GM12878 (cell line): ENCODE measurements around the gene KCNK4. TPM values are rescaled to one million over a fixed set of nuclear protein-coding genes. Genes with fewer than 3 reads are reported as not detected.

Experiments used
- ASH2L ChIP-seq: fragments of 300-600, 200-600 bp; sonication (generic); IDR thresholded peaks from 2 replicates; pipeline ENCODE4 v1.6.1; 2017; ENCODE audit warnings: low read depth, mild to moderate bottlenecking, borderline replicate concordance
- BACH1 ChIP-seq: fragments of 450-650 bp; IDR thresholded peaks from 2 replicates; pipeline ENCODE4 v1.6.1; 2017; ENCODE audit warnings: mild to moderate bottlenecking, borderline replicate concordance
- DPF2 ChIP-seq: fragments of 450-650 bp; IDR thresholded peaks from 2 replicates; pipeline ENCODE4 v1.6.1; 2017; ENCODE audit warnings: mild to moderate bottlenecking
- EGR1 ChIP-seq, 2 experiments: IDR thresholded peaks; 1 replicate in 1 of 2; 2 replicates in 1 of 2; pipeline ENCODE4 v1.6.1; 2011 to 2012; ENCODE audit warnings: low read depth in 2 of 2, low read length in 2 of 2, borderline replicate concordance in 1 of 2, mild to moderate bottlenecking in 1 of 2, moderate library complexity in 1 of 2
- FOXK2 ChIP-seq: fragments of 450-650 bp; IDR thresholded peaks from 2 replicates; pipeline ENCODE4 v1.6.1; 2017; ENCODE audit warnings: mild to moderate bottlenecking, moderate library complexity
- FOXM1 ChIP-seq: IDR thresholded peaks from 2 replicates; pipeline ENCODE4 v1.6.1; 2012; ENCODE audit warnings: low read depth, mild to moderate bottlenecking, inconsistent platforms, low read length, moderate library complexity
- HDGF ChIP-seq: fragments of 450-650 bp; IDR thresholded peaks from 2 replicates; pipeline ENCODE4 v1.6.1; 2016; ENCODE audit warnings: antibody characterized with exemption
- IKZF1 ChIP-seq: fragments of 450-650 bp; conservative IDR thresholded peaks from 2 replicates; pipeline ENCODE4 v1.6.1; 2017; ENCODE audit warnings: antibody characterized with exemption, mild to moderate bottlenecking
- MEF2B ChIP-seq: fragments of 450-650 bp; IDR thresholded peaks from 2 replicates; pipeline ENCODE4 v1.6.1; 2018; ENCODE audit warnings: mild to moderate bottlenecking, moderate library complexity; ENCODE audit not compliant: partially characterized antibody, poor library complexity, severe bottlenecking
- NBN ChIP-seq: fragments of 450-650 bp; IDR thresholded peaks from 2 replicates; pipeline ENCODE4 v1.6.1; 2016
- PAX5 ChIP-seq: IDR thresholded peaks from 2 replicates; pipeline ENCODE4 v1.6.1; 2011; ENCODE audit warnings: low read depth, low read length, borderline replicate concordance
- POLR2A ChIP-seq: IDR thresholded peaks from 2 replicates; pipeline ENCODE4 v1.6.1; 2011; ENCODE audit warnings: low read depth, mild to moderate bottlenecking, low read length
- POLR2AphosphoS5 ChIP-seq: IDR thresholded peaks from 2 replicates; pipeline ENCODE4 v1.6.1; 2011; ENCODE audit warnings: mild to moderate bottlenecking, low read length, inconsistent platforms
- RAD21 ChIP-seq: IDR thresholded peaks from 2 replicates; pipeline ENCODE4 v1.6.1; 2011; ENCODE audit warnings: mild to moderate bottlenecking, low read depth, low read length, moderate library complexity; ENCODE audit not compliant: insufficient read depth
- RB1 ChIP-seq: fragments of 450-650 bp; formaldehyde crosslinking; IDR thresholded peaks from 2 replicates; pipeline ENCODE4 v1.6.1; 2017; ENCODE audit warnings: mild to moderate bottlenecking, borderline replicate concordance
- SMC3 ChIP-seq: IDR thresholded peaks from 2 replicates; pipeline ENCODE4 v1.6.1; 2011; ENCODE audit warnings: low read length, improper control_type of control experiment, borderline replicate concordance
- SP1 ChIP-seq: IDR thresholded peaks from one replicate; pipeline ENCODE4 v1.6.1; 2011; ENCODE audit warnings: low read depth, low read length
- SUZ12 ChIP-seq: fragments of 200-600 bp; sonication (generic); IDR thresholded peaks from one replicate; pipeline ENCODE4 v1.6.1; 2018; ENCODE audit warnings: antibody characterized with exemption, mild to moderate bottlenecking; ENCODE audit not compliant: unreplicated experiment
- TAF1 ChIP-seq: IDR thresholded peaks from 2 replicates; pipeline ENCODE4 v1.6.1; 2011; ENCODE audit warnings: mild to moderate bottlenecking, low read depth, low read length, borderline replicate concordance
- TCF7 ChIP-seq: IDR thresholded peaks from 2 replicates; pipeline ENCODE4 v1.6.1; 2014; ENCODE audit warnings: antibody characterized with exemption, borderline replicate concordance
- ZNF207 ChIP-seq: fragments of 450-650 bp; IDR thresholded peaks from 2 replicates; pipeline ENCODE4 v1.6.1; 2014; ENCODE audit warnings: antibody characterized with exemption, mild to moderate bottlenecking, borderline replicate concordance
- polyA plus RNA-seq, 11 experiments: library from polyadenylated mRNA; depleted of rRNA in 4 of 11; unstranded in 6 of 11; stranded (reverse) in 5 of 11; fragments of >200 nt; fragmentation: Nextera tagmentation in 4 of 11; fragmentation: Illumina TruSeq in 1 of 11; extraction: Ambion mirVana in 4 of 11; extraction: Trizol in 1 of 11; gene quantifications; 1 replicate in 1 of 11; 2 replicates in 10 of 11; pipeline versions ENCODE4 v1.2.1 to v1.2.3, GENCODE V29; 2011 to 2016; ENCODE audit warnings: inconsistent platforms in 2 of 11, missing spikeins in 2 of 11, low read depth in 1 of 11
- total RNA-seq, 4 experiments: library from RNA; depleted of rRNA in 3 of 4; stranded (reverse); fragments of >200 nt in 3 of 4; fragmentation: Illumina TruSeq in 1 of 4; extraction: Trizol in 1 of 4; gene quantifications; 2 replicates each; pipeline versions ENCODE4 v1.2.1 to v1.2.3, GENCODE V29; 2013 to 2021
- TF ChIP-seq, protein P1 (sequence below): IDR thresholded peaks from 2 replicates; pipeline ENCODE4 v1.6.1; 2012; ENCODE audit warnings: low read depth, low read length, improper control_type of control experiment
- TF ChIP-seq, protein P2 (sequence below): fragments of 450-650 bp; IDR thresholded peaks from 2 replicates; pipeline ENCODE4 v1.6.1; 2016; ENCODE audit warnings: mild to moderate bottlenecking
- TF ChIP-seq, protein P3 (sequence below): fragments of 450-650 bp; IDR thresholded peaks from 2 replicates; pipeline ENCODE4 v1.6.1; 2018; ENCODE audit warnings: mild to moderate bottlenecking, low read depth, moderate library complexity; ENCODE audit not compliant: partially characterized antibody
- TF ChIP-seq, protein P4 (sequence below): fragments of 450-650 bp; conservative IDR thresholded peaks from 2 replicates; pipeline ENCODE4 v1.6.1; 2017; ENCODE audit warnings: mild to moderate bottlenecking, moderate library complexity

Gene KCNK4
- total and polyA plus RNA-seq, 10 of the 15 experiments (the other 5 are each of a cell fraction or from before 2014, with no cell fraction given), result 0.04 TPM; not detected in 9

DNA sequence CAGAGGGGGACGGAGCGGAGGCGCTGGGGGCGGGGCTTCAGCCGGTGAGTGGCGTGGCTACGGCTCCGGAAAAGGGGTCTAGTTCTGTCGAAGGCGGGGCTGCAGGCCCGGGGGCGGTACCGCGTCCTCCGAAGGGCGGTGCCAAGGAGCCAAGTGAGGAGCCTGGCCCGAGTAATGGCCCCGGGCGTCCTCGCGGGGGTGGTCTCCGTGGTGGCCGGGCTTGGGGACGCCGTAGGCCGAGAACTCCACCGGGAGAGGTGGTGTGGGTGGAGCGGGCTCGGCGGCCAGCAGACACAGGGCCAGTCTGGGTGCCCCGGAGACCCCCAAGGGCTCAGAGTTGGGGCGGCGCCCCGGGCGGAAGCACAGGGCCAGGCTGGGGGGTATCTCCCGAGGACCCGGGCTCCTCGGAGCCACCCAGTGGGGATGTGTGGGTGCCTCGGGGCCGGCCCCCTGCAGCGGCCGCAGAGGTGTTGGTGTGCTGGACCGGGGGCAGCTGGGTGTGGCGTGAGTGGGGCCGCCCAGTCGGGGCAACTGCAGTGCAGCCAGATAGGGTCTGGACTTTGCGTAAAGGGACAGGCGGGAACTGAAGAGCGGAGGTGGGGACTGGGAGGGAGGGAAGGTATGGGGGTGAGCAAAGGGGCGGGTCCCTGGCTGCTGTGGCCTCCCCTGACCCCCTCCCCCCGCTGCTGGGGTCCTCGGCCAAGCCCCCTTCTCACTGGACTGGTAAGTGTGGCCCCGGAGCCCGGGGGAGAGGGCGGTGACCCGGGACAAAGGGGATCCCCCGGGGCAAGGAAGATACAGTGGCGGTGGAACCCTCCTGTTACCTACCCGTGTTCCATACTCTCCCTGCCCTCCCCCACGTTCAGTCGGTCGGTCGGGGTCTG lies 49.4 kb upstream of the KCNK4 start (continued):
- TF ChIP-seq HDGF (peak; percentile 9; the same call in 1 of the 2 replicates), FOXM1 (no peak), MEF2B (no peak), POLR2AphosphoS5 (peak; percentile 45; the same call in 1 of the 2 replicates), RB1 (no peak), ZNF207 (0 out of 2 replicates have a peak, but pooled peaks have one; percentile 56), TCF7 (no peak), SP1 (peak; percentile 9), DPF2 (peak; percentile 65), SMC3 (no peak), POLR2A (peak; percentile 70), ASH2L (no peak), PAX5 (no peak), EGR1 (IDR thresholded peaks at IDR 0.05; ENCODE audit: borderline replicate concordance in 1 of 2, low read depth in 2 of 2, low read length in 2 of 2) (peak in 1 of 2 experiments; percentile 70; a peak in 1 of 3 replicates), RAD21 (no peak), BACH1 (peak; percentile 78), IKZF1 (peak; percentile 45), TAF1 (peak; percentile 64; the same call in 1 of the 2 replicates), NBN (0 out of 2 replicates have a peak, but pooled peaks have one; percentile 37), SUZ12 (no peak), FOXK2 (no peak)
- TF ChIP-seq, protein P1, sequence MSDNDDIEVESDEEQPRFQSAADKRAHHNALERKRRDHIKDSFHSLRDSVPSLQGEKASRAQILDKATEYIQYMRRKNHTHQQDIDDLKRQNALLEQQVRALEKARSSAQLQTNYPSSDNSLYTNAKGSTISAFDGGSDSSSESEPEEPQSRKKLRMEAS, result no peak
- TF ChIP-seq, protein P2, sequence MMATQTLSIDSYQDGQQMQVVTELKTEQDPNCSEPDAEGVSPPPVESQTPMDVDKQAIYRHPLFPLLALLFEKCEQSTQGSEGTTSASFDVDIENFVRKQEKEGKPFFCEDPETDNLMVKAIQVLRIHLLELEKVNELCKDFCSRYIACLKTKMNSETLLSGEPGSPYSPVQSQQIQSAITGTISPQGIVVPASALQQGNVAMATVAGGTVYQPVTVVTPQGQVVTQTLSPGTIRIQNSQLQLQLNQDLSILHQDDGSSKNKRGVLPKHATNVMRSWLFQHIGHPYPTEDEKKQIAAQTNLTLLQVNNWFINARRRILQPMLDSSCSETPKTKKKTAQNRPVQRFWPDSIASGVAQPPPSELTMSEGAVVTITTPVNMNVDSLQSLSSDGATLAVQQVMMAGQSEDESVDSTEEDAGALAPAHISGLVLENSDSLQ, result peak; percentile 98
- TF ChIP-seq, protein P3, sequence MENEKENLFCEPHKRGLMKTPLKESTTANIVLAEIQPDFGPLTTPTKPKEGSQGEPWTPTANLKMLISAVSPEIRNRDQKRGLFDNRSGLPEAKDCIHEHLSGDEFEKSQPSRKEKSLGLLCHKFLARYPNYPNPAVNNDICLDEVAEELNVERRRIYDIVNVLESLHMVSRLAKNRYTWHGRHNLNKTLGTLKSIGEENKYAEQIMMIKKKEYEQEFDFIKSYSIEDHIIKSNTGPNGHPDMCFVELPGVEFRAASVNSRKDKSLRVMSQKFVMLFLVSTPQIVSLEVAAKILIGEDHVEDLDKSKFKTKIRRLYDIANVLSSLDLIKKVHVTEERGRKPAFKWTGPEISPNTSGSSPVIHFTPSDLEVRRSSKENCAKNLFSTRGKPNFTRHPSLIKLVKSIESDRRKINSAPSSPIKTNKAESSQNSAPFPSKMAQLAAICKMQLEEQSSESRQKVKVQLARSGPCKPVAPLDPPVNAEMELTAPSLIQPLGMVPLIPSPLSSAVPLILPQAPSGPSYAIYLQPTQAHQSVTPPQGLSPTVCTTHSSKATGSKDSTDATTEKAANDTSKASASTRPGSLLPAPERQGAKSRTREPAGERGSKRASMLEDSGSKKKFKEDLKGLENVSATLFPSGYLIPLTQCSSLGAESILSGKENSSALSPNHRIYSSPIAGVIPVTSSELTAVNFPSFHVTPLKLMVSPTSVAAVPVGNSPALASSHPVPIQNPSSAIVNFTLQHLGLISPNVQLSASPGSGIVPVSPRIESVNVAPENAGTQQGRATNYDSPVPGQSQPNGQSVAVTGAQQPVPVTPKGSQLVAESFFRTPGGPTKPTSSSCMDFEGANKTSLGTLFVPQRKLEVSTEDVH, result no peak
- TF ChIP-seq, protein P4, sequence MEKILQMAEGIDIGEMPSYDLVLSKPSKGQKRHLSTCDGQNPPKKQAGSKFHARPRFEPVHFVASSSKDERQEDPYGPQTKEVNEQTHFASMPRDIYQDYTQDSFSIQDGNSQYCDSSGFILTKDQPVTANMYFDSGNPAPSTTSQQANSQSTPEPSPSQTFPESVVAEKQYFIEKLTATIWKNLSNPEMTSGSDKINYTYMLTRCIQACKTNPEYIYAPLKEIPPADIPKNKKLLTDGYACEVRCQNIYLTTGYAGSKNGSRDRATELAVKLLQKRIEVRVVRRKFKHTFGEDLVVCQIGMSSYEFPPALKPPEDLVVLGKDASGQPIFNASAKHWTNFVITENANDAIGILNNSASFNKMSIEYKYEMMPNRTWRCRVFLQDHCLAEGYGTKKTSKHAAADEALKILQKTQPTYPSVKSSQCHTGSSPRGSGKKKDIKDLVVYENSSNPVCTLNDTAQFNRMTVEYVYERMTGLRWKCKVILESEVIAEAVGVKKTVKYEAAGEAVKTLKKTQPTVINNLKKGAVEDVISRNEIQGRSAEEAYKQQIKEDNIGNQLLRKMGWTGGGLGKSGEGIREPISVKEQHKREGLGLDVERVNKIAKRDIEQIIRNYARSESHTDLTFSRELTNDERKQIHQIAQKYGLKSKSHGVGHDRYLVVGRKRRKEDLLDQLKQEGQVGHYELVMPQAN, result peak; percentile 70; the same call in 1 of the 2 replicates
